ENCODE results near the gene CCR5AS.
"Not testable (repeated sequence)": the region's sequence is repeated elsewhere in the genome, so short reads cannot be mapped to it uniquely, and the experiment has no call there.

The CCR5AS gene

DNA sequence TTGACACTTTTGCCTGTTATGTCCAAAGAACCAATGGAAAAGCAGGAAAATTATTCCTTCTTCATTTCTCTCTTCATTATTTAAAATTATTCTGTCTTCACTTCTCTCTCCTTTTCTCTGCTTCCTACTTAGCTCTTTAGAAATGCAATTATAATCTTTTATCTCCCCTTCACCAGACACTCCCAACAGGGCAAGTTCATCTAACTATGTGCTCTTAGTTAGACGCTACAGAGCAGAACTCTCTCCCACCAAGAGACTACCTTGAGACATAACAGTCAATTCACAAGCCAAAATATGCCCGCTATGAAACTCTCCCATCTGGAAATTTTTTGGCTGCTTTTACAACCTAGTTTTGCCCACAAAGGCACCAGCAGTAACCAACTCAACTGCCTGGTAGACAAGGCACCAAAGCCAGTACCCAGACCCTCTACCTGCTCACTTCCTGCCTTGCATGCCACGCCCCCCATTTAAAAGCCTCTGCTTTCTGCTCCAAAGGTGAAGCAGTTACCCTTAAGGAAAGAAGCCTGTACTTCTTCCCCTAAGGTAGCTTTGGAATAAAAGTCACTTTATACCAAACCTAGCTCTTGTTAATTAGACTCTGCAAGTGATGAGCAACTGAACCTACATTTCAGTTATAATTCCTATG lies 28.3 kb upstream of the CCR5AS start:
- DNase-seq (ENCODE audit: low read depth, low spot score): no peak
- H3K9me3 ChIP-seq (ENCODE audit: insufficient read depth, low read length): peaks cover 4% of the 10 kb centered on the region; the same call in 1 of the 2 replicates
- H3K9ac ChIP-seq (ENCODE audit: insufficient read length, low read depth): no peak overlapping the region
- H3K36me3 ChIP-seq (ENCODE audit: insufficient read depth, insufficient read length, low read length): no peaks in the 10 kb centered on the region
- no peak overlapping the region for H3K4me3 ChIP-seq (ENCODE audit: insufficient read length, low read depth)
- no peak for TF ChIP-seq ZNF274 (IDR thresholded peaks at IDR 0.05; ENCODE audit: low read depth, low read length)
- no peak for TF ChIP-seq YY1 (IDR thresholded peaks at IDR 0.05; ENCODE audit: insufficient read depth, insufficient read length)
- TF ChIP-seq SUZ12 (IDR thresholded peaks at IDR 0.05; ENCODE audit: extremely low read depth, insufficient read depth, insufficient read length): no peak
- H3K4me1 ChIP-seq (ENCODE audit: insufficient read depth, insufficient read length): no peaks in the 10 kb centered on the region
- H3K27me3 ChIP-seq (ENCODE audit: insufficient read depth, insufficient read length): no peaks in the 10 kb centered on the region

DNA sequence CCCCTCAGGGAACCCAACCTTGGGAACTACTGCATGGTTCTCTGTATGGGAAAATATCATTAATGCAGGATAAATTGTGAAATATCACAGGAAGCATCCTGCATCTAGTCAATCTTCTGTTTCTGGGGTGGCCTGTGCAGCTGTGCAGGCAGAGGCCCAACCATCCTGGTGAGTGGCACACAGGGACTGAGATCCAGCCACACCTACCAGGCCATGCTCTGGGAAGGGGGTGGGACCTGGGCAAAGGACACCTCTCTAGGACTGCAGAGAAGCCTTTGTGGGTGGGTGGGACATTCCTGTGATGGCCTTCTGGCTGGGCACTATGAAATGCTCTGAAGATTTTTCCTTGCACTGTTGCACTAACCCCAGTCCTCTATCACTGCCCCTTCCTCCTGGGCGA lies 27.0 kb upstream of the CCR5AS start:
- no peak for DNase-seq (ENCODE audit: low read depth, low spot score)
- Histone ChIP-seq H3K4me1 (ENCODE audit: insufficient read depth, insufficient read length) (no peaks in the 10 kb centered on the region), H3K27me3 (ENCODE audit: insufficient read depth, insufficient read length) (no peaks in the 10 kb centered on the region), H3K9ac (ENCODE audit: insufficient read length, low read depth) (no peak overlapping the region), H3K9me3 (ENCODE audit: insufficient read depth, low read length) (peaks cover 4% of the 10 kb centered on the region; the same call in 1 of the 2 replicates), H3K4me3 (ENCODE audit: insufficient read length, low read depth) (no peak overlapping the region), H3K36me3 (ENCODE audit: insufficient read depth, insufficient read length, low read length) (no peaks in the 10 kb centered on the region)
- no peak for TF ChIP-seq ZNF274 (IDR thresholded peaks at IDR 0.05; ENCODE audit: low read depth, low read length)

DNA sequence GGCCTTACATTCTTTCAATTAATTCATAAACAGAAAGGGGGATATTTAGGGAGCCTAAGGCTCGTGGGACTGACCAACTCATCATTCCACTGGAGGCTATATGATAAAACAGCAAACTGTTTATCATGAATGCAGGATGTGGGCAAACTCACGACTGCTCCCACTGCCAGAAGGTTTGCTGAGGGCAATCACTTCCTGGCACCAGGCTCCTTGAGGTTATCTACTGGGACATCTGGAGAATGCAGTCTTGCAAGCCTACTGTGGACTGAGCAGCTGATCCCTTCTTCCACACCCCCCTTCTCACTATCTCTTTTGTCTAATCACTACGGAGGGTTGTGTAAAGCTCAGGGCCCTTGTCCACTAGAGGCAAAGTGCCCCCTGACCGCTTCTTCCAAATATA lies 26.3 kb upstream of the CCR5AS start:
- H3K36me3 ChIP-seq (ENCODE audit: insufficient read depth, insufficient read length, low read length); H3K9me3 ChIP-seq (ENCODE audit: insufficient read depth, low read length); H3K4me3 ChIP-seq (ENCODE audit: insufficient read length, low read depth); H3K9ac ChIP-seq (ENCODE audit: insufficient read length, low read depth); DNase-seq (ENCODE audit: low read depth, low spot score); H3K4me1 ChIP-seq (ENCODE audit: insufficient read depth, insufficient read length); H3K27me3 ChIP-seq (ENCODE audit: insufficient read depth, insufficient read length): not testable (repeated sequence)

DNA sequence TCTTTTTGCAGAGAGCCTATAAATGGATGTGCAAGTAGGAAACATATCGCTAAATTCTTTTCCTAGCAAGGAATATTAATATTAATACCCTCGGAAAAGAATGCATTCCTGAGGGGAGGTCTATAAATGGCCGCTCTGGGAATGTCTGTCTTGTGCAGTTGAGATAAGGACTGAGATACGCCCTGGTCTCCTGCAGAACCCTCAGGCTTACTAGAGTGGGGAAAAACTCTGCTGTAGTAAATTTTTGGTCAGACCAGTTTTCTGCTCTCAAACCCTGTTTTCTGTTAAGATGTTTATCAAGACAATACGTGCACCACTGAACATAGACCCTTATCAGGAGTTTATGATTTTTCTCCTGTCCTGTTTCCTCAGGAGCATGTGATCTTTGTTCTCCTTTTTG lies 25.0 kb upstream of the CCR5AS start:
- DNase-seq (ENCODE audit: low read depth, low spot score); H3K9ac ChIP-seq (ENCODE audit: insufficient read length, low read depth); H3K36me3 ChIP-seq (ENCODE audit: insufficient read depth, insufficient read length, low read length); H3K4me3 ChIP-seq (ENCODE audit: insufficient read length, low read depth); H3K9me3 ChIP-seq (ENCODE audit: insufficient read depth, low read length); H3K4me1 ChIP-seq (ENCODE audit: insufficient read depth, insufficient read length); H3K27me3 ChIP-seq (ENCODE audit: insufficient read depth, insufficient read length): not testable (repeated sequence)

DNA sequence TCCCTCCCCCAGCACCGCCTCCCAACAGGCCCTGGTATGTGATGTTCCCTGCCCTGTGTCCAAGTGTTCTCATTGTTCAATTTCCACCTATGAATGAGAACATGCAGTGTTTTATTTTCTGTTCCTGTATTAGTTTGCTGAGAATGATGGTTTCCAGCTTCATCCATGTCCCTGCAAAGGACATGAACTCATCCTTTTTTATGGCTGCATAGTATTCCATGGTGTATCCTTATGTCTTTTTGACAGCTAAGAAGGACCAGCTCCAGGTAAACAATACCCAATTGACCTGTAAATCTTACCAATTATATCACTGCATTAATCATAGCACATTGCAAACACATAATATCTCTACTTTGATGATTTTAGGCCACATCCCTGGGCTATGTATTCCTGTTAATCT lies 24.0 kb upstream of the CCR5AS start:
- H3K27me3 ChIP-seq (ENCODE audit: insufficient read depth, insufficient read length); H3K4me1 ChIP-seq (ENCODE audit: insufficient read depth, insufficient read length); DNase-seq (ENCODE audit: low read depth, low spot score); H3K9ac ChIP-seq (ENCODE audit: insufficient read length, low read depth); H3K9me3 ChIP-seq (ENCODE audit: insufficient read depth, low read length); H3K4me3 ChIP-seq (ENCODE audit: insufficient read length, low read depth); H3K36me3 ChIP-seq (ENCODE audit: insufficient read depth, insufficient read length, low read length): not testable (repeated sequence)

DNA sequence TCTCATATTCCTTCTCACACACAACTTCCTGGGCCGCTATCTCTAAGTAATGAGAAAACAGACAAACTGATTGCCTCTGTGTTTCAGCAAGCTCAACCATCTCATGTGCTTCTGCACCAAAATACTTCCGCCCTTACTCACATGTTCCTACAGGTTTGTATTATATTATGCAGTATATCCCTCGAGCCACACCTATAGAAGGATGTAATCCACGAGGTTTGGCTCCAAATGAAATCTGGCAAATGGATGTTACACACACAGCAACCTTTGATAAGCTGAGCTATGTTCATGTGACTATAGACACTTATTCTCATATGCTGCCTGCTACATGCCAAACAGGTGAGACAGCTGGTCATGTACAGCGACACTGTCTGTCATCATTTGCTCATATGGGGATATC lies 22.8 kb upstream of the CCR5AS start:
- no peak for TF ChIP-seq ZNF274 (IDR thresholded peaks at IDR 0.05; ENCODE audit: low read depth, low read length)
- TF ChIP-seq SUZ12 (IDR thresholded peaks at IDR 0.05; ENCODE audit: extremely low read depth, insufficient read depth, insufficient read length): no peak
- no peak for TF ChIP-seq YY1 (IDR thresholded peaks at IDR 0.05; ENCODE audit: insufficient read depth, insufficient read length)
- Histone ChIP-seq H3K9ac (ENCODE audit: insufficient read length, low read depth) (no peak overlapping the region), H3K27me3 (ENCODE audit: insufficient read depth, insufficient read length) (no peaks in the 10 kb centered on the region), H3K36me3 (ENCODE audit: insufficient read depth, insufficient read length, low read length) (no peaks in the 10 kb centered on the region), H3K4me1 (ENCODE audit: insufficient read depth, insufficient read length) (no peaks in the 10 kb centered on the region), H3K9me3 (ENCODE audit: insufficient read depth, low read length) (peaks cover 4% of the 10 kb centered on the region; the same call in 1 of the 2 replicates), H3K4me3 (ENCODE audit: insufficient read length, low read depth) (no peak overlapping the region)
- no peak for DNase-seq (ENCODE audit: low read depth, low spot score)

DNA sequence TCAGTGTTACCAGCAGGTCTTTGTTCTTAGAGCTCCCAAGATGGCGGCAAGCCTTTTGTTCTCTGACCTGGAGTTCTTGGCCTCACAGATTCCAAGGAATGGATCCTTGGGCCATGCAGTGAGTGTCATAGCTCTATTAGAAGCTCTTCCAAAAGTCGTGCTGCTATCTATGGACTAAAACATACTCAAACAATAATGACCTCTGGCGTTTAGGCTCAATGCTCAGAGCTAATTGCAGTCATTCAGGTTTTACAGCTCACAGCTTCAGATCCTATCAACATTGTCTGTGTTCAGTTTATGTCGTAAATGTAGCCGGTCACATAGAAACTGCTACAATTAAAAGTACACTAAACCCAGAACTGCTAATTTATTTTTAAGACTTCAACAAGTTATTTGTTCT lies 22.4 kb upstream of the CCR5AS start:
- Histone ChIP-seq H3K9ac (ENCODE audit: insufficient read length, low read depth) (no peak overlapping the region), H3K9me3 (ENCODE audit: insufficient read depth, low read length) (peaks cover 4% of the 10 kb centered on the region; the same call in 1 of the 2 replicates), H3K4me1 (ENCODE audit: insufficient read depth, insufficient read length) (no peaks in the 10 kb centered on the region), H3K27me3 (ENCODE audit: insufficient read depth, insufficient read length) (no peaks in the 10 kb centered on the region), H3K4me3 (ENCODE audit: insufficient read length, low read depth) (no peak overlapping the region), H3K36me3 (ENCODE audit: insufficient read depth, insufficient read length, low read length) (no peaks in the 10 kb centered on the region)
- DNase-seq (ENCODE audit: low read depth, low spot score): no peak
- TF ChIP-seq SUZ12 (IDR thresholded peaks at IDR 0.05; ENCODE audit: extremely low read depth, insufficient read depth, insufficient read length) (no peak), ZNF274 (IDR thresholded peaks at IDR 0.05; ENCODE audit: low read depth, low read length) (no peak), YY1 (IDR thresholded peaks at IDR 0.05; ENCODE audit: insufficient read depth, insufficient read length) (no peak)
